ENCODE results near the gene CDH4. TPM values are rescaled to one million over a fixed set of nuclear protein-coding genes. Genes with fewer than 3 reads are reported as not detected.

CDH4 gene
- total RNA-seq, 1 donor from 2014 or later = 0.06 TPM

DNA sequence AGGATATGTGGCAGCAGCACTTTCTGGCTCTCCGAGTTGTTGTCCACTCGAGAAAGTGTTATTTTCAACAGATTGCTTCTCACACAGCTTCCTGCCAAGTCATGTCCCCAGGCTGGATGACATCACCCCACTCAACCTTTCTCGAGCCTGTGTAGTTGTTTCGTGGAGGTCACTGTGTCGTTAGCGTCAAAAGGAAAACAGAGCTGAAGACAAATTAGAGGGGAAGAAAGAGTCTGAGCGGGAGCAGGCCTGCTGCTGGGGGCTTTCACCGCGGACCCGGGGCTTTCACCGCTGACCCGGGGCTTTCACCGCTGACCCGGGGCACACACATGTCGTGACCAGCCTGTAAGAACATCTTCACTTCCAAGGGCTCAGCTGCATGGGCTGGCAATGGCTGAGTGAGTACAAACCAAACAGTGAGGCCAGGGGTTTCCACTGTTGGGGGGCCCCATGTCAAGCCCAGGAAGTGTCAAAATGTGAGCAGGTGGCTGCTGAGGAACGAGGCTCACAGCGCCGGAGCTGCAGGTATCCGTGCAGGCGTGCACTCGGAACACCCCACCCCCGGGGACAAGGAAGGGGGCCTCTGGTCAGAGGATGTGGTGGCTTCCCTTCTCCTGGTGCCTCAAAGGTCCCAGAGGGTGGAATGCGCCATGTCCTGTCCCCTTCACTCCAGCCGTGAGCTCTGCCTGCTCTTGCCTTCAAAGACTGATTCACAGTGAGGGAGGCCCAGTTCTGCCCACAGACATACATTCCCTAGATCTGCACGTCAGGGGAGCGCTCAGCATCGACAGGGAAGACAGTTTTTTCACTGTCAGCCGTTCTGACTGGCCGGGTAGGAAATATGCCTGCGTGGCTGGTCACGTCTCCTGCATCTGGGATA is 447.7 kb downstream of the CDH4 start:
- intact Hi-C loops (cut with DNase I) = no loop called here
- Histone ChIP-seq H3K9me3 (no peaks in the 10 kb centered on the region), H3K4me3 (no peak overlapping the region), H3K27ac (no peak overlapping the region), H3K27me3 (ENCODE audit: low read depth) (peaks cover 10% of the 10 kb centered on the region), H3K36me3 (no peaks in the 10 kb centered on the region), H3K4me1 (no peaks in the 10 kb centered on the region)
- no peak for TF ChIP-seq CTCF (IDR thresholded peaks at IDR 0.05)
- no peak for ATAC-seq
- DNase-seq = no peak

DNA sequence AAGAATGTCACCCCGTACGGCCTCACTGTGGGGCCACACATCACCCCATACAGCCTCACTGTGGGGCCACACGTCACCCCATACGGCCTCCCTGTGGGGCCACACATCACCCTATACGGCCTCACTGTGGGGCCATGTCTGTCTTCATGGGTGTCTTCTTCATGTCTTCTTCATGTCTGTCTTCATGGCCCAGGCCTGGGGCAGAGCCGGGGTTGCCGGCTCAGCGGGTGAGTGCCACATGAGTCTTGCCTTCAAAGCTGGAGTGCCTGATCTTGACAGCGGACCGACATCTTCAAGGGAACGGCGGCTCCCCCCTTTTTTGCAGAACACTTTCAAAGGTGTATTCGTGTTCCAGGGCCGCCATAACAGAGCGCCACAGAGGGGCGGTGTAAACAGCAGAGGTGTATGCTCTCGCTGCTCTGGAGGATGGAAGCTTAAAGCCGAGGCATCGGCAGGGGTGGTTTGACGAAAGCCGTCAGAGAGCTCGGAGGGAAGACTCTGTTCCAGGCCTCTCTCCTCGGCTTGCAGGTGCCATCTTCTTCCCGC is 448.6 kb downstream of the CDH4 start:
- ATAC-seq (no peak), DNase-seq (no peak)
- H3K27ac ChIP-seq = no peak overlapping the region
- no peak for TF ChIP-seq CTCF (IDR thresholded peaks at IDR 0.05)
- no peaks in the 10 kb centered on the region for H3K9me3 ChIP-seq
- H3K4me1 ChIP-seq = no peaks in the 10 kb centered on the region
- no peak overlapping the region for H3K4me3 ChIP-seq
- peaks cover 3% of the 10 kb centered on the region for H3K27me3 ChIP-seq (ENCODE audit: low read depth)
- no peaks in the 10 kb centered on the region for H3K36me3 ChIP-seq
- intact Hi-C loops (cut with DNase I) = no loop called here

GRCh38 chr20:61701401-61701800 is 449.3 kb downstream of the CDH4 start:
- Histone ChIP-seq H3K36me3 (no peaks in the 10 kb centered on the region), H3K9me3 (no peaks in the 10 kb centered on the region), H3K27ac (no peak overlapping the region), H3K4me3 (no peak overlapping the region), H3K27me3 (ENCODE audit: low read depth) (no peaks in the 10 kb centered on the region), H3K4me1 (no peaks in the 10 kb centered on the region)
- intact Hi-C loops (cut with DNase I) = no loop called here
- no peak for TF ChIP-seq CTCF (IDR thresholded peaks at IDR 0.05)
- DNase-seq (no peak), ATAC-seq (no peak)

DNA sequence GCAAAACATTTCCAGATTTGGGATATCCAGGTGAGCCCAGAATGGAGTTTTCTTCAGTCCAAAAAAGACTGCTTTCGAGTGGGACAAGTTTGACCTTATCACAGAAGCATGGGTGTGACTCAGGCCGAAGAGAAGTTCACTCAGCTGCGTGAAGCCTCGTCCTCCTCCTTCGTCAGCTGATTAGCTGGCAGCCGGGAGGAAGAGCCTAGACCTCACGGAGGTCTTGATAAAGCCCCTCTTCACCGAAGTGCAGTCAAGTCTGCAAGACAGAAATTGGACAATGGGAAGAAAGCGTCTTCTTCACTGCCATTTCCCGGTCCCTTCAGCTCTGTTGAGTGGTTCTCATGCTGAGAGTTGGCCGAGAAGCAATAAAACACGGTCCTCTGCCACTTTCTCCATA is 449.7 kb downstream of the CDH4 start:
- no peak for TF ChIP-seq CTCF (IDR thresholded peaks at IDR 0.05)
- no peak overlapping the region for H3K27ac ChIP-seq
- ATAC-seq (no peak), DNase-seq (no peak)
- H3K4me1 ChIP-seq = no peaks in the 10 kb centered on the region
- H3K36me3 ChIP-seq = no peaks in the 10 kb centered on the region
- no peaks in the 10 kb centered on the region for H3K27me3 ChIP-seq (ENCODE audit: low read depth)
- H3K4me3 ChIP-seq = no peak overlapping the region
- H3K9me3 ChIP-seq = no peaks in the 10 kb centered on the region
- intact Hi-C loops (cut with DNase I) = no loop called here

GRCh38 chr20:61702246-61702645 is 450.2 kb downstream of the CDH4 start:
- Histone ChIP-seq H3K9me3 (no peaks in the 10 kb centered on the region), H3K36me3 (no peaks in the 10 kb centered on the region), H3K27ac (no peak overlapping the region), H3K4me3 (no peak overlapping the region), H3K27me3 (ENCODE audit: low read depth) (no peaks in the 10 kb centered on the region), H3K4me1 (no peaks in the 10 kb centered on the region)
- no peak for TF ChIP-seq CTCF (IDR thresholded peaks at IDR 0.05)
- ATAC-seq = no peak
- intact Hi-C loops (cut with DNase I) = no loop called here
- DNase-seq = no peak
